ENCODE data around the gene AFAP1.

- TF ChIP-seq REST (IDR thresholded peaks at IDR 0.05; ENCODE audit: low read depth) (no peak), RAD21 (IDR thresholded peaks at IDR 0.05; ENCODE audit: low read depth) (peak; percentile 36; the same call in 1 of the 2 replicates), USF1 (IDR thresholded peaks at IDR 0.05) (no peak), TEAD4 (IDR thresholded peaks at IDR 0.05) (no peak), MAX (IDR thresholded peaks at IDR 0.05) (no peak), CEBPB (IDR thresholded peaks at IDR 0.05) (no peak), EP300 (IDR thresholded peaks at IDR 0.05; ENCODE audit: borderline replicate concordance) (no peak), TAF1 (IDR thresholded peaks at IDR 0.05; ENCODE audit: low read depth) (no peak), EGR1 (IDR thresholded peaks at IDR 0.05) (no peak), FOXM1 (IDR thresholded peaks at IDR 0.05; ENCODE audit: borderline replicate concordance, low read depth) (no peak), YY1 (IDR thresholded peaks at IDR 0.05; ENCODE audit: low read depth) (no peak), ZBTB7A (IDR thresholded peaks at IDR 0.05; ENCODE audit: low read depth) (no peak), CREB1 (IDR thresholded peaks at IDR 0.05; ENCODE audit: low read depth) (no peak)
Measured at GRCh38 chr4:7721984-7722551, 217.6 kb downstream of the AFAP1 start.
